MM.1S (cell line): Measurements from ENCODE around the gene NEDD4L.

ENCODE experiments used
- DNase-seq: peaks from one replicate; pipeline ENCODE4 v3.0.0-alpha.2; 2015
- H2AFZ ChIP-seq: fragments of 300-600 bp; sonication (generic); 2 replicates; pipeline ENCODE4 v1.6.0; 2016; ENCODE audit warnings: antibody characterized with exemption, low read length
- H3F3A ChIP-seq: fragments of 300-600 bp; sonication (generic); 2 replicates; pipeline ENCODE4 v1.6.1; 2016; ENCODE audit warnings: mild to moderate bottlenecking, antibody characterized with exemption, low read length, moderate library complexity, mixed read lengths; ENCODE audit not compliant: insufficient read depth
- H3K27ac ChIP-seq: fragments of 300-600 bp; sonication (generic); 2 replicates; pipeline ENCODE4 v1.5.1; 2016; ENCODE audit warnings: mild to moderate bottlenecking, low read length
- H3K27me3 ChIP-seq: fragments of 300-600 bp; sonication (generic); replicated peaks from 2 replicates; pipeline ENCODE4 v1.6.0; 2016; ENCODE audit warnings: low read length; ENCODE audit not compliant: insufficient read depth
- H3K36me3 ChIP-seq: fragments of 300-600 bp; sonication (generic); replicated peaks from 2 replicates; pipeline ENCODE4 v1.6.1; 2016; ENCODE audit warnings: mild to moderate bottlenecking, low read length, mixed read lengths; ENCODE audit not compliant: insufficient read depth
- H3K4me1 ChIP-seq: fragments of 300-600 bp; sonication (generic); 2 replicates; pipeline ENCODE4 v1.6.1; 2016; ENCODE audit warnings: low read length, mixed read lengths
- H3K4me2 ChIP-seq: fragments of 300-600 bp; sonication (generic); 2 replicates; pipeline ENCODE4 v1.6.0; 2016; ENCODE audit warnings: low read depth, low read length
- H3K4me3 ChIP-seq: fragments of 300-600 bp; sonication (generic); 2 replicates; pipeline ENCODE4 v1.5.1; 2016; ENCODE audit warnings: low read length, mixed read lengths
- H3K79me2 ChIP-seq: fragments of 300-600 bp; sonication (generic); 2 replicates; pipeline ENCODE4 v1.6.1; 2016; ENCODE audit warnings: mixed run types, low read length, mixed read lengths
- H3K9ac ChIP-seq: fragments of 300-600 bp; sonication (generic); 2 replicates; pipeline ENCODE4 v1.6.1; 2016; ENCODE audit warnings: low read length, mixed read lengths
- H3K9me2 ChIP-seq: fragments of 300-600 bp; sonication (generic); replicated peaks from 2 replicates; pipeline ENCODE4 v1.6.1; 2016; ENCODE audit warnings: mild to moderate bottlenecking, low read length, mixed read lengths; ENCODE audit not compliant: insufficient read depth
- H3K9me3 ChIP-seq: fragments of 300-600 bp; sonication (generic); replicated peaks from 2 replicates; pipeline ENCODE4 v1.6.1; 2016; ENCODE audit warnings: mild to moderate bottlenecking, low read length, mixed read lengths; ENCODE audit not compliant: insufficient read depth
- H4K20me1 ChIP-seq: fragments of 300-600 bp; sonication (generic); 2 replicates; pipeline ENCODE4 v1.6.1; 2016; ENCODE audit warnings: mild to moderate bottlenecking, low read length, moderate library complexity, mixed read lengths; ENCODE audit not compliant: insufficient read depth
- CTCF ChIP-seq: fragments of 300-600 bp; sonication (generic); IDR thresholded peaks from 2 replicates; pipeline ENCODE4 v1.5.1; 2016; ENCODE audit warnings: antibody characterized with exemption, low read length, mixed read lengths
- EZH2 ChIP-seq: fragments of 300-600 bp; sonication (generic); optimal IDR thresholded peaks from 2 replicates; pipeline ENCODE3; 2017; ENCODE audit warnings: low read depth, mild to moderate bottlenecking, antibody characterized with exemption, low read length, mixed read lengths
- EZH2phosphoT487 ChIP-seq: fragments of 300-600 bp; sonication (generic); IDR thresholded peaks from 2 replicates; pipeline ENCODE4 v1.6.1; 2018; ENCODE audit warnings: antibody characterized with exemption, low read length

NEDD4L gene

GRCh38 chr18:58114766-58115165 is 70.7 kb downstream of the NEDD4L start:
- no peak overlapping the region for H3K4me3 ChIP-seq
- no peaks in the 10 kb centered on the region for H3K9me3 ChIP-seq
- H3K27ac ChIP-seq: no peak overlapping the region
- no peak overlapping the region for H2AFZ ChIP-seq
- no peaks in the 10 kb centered on the region for H4K20me1 ChIP-seq
- H3K27me3 ChIP-seq: no peaks in the 10 kb centered on the region
- no peaks in the 10 kb centered on the region for H3K36me3 ChIP-seq
- no peak for DNase-seq
- H3F3A ChIP-seq: no peaks in the 10 kb centered on the region
- TF ChIP-seq CTCF: no peak
- no peak for TF ChIP-seq EZH2
- TF ChIP-seq EZH2phosphoT487: no peak
- H3K4me1 ChIP-seq: peaks cover 23% of the 10 kb centered on the region
- no peak overlapping the region for H3K4me2 ChIP-seq
- no peaks in the 10 kb centered on the region for H3K9me2 ChIP-seq
- no peaks in the 10 kb centered on the region for H3K79me2 ChIP-seq
- H3K9ac ChIP-seq: no peak overlapping the region

- no peak for TF ChIP-seq EZH2
- TF ChIP-seq EZH2phosphoT487: no peak
- no peak for TF ChIP-seq CTCF
- Histone ChIP-seq H3K79me2 (no peaks in the 10 kb centered on the region), H3K9me3 (no peaks in the 10 kb centered on the region), H3F3A (no peaks in the 10 kb centered on the region), H3K4me2 (no peak overlapping the region), H4K20me1 (no peaks in the 10 kb centered on the region), H3K27me3 (no peaks in the 10 kb centered on the region), H3K9me2 (no peaks in the 10 kb centered on the region), H3K4me3 (no peak overlapping the region), H2AFZ (no peak overlapping the region), H3K4me1 (peaks cover 23% of the 10 kb centered on the region), H3K9ac (no peak overlapping the region), H3K27ac (no peak overlapping the region), H3K36me3 (no peaks in the 10 kb centered on the region)
- no peak for DNase-seq
Observed at GRCh38 chr18:58116818-58117217, 72.8 kb downstream of the NEDD4L start.

- DNase-seq: no peak
Observed at GRCh38 chr18:58117786-58118403, 73.9 kb downstream of the NEDD4L start.

More at GRCh38 chr18:58117786-58118403, 73.9 kb downstream of the NEDD4L start:
- Histone ChIP-seq H3K4me2 (no peak overlapping the region), H3K36me3 (no peaks in the 10 kb centered on the region), H3F3A (no peaks in the 10 kb centered on the region), H3K9me2 (no peaks in the 10 kb centered on the region), H3K27ac (no peak overlapping the region), H3K4me3 (no peak overlapping the region), H4K20me1 (no peaks in the 10 kb centered on the region), H3K79me2 (no peaks in the 10 kb centered on the region), H3K9me3 (no peaks in the 10 kb centered on the region), H2AFZ (no peak overlapping the region), H3K9ac (no peak overlapping the region), H3K27me3 (no peaks in the 10 kb centered on the region), H3K4me1 (peaks cover 22% of the 10 kb centered on the region)
- TF ChIP-seq CTCF (no peak), EZH2 (no peak), EZH2phosphoT487 (no peak)
